HG03460 (cell line): Measurements from ENCODE around the gene METTL26.

Source experiments
- ATAC-seq: cut with Tn5 transposase; IDR thresholded peaks from one replicate; pipeline ENCODE4 v1.9.1; 2021; ENCODE audit not compliant: unreplicated experiment

The METTL26 gene

GRCh38 chr16:625977-626765 lies 9.9 kb downstream of the METTL26 start:
- ATAC-seq, result no peak

GRCh38 chr16:625117-625976 lies 10.8 kb downstream of the METTL26 start:
- ATAC-seq, result no peak

- no peak for ATAC-seq
Measured at GRCh38 chr16:624526-625070, 11.5 kb downstream of the METTL26 start.

- ATAC-seq, result no peak
Measured at GRCh38 chr16:622920-623280, 13.2 kb downstream of the METTL26 start.

GRCh38 chr16:621526-622105 lies 14.5 kb downstream of the METTL26 start:
- ATAC-seq, result no peak

GRCh38 chr16:620700-621525 lies 15.2 kb downstream of the METTL26 start:
- no peak for ATAC-seq

- ATAC-seq, result no peak
Measured at GRCh38 chr16:619476-620100, 16.5 kb downstream of the METTL26 start.

GRCh38 chr16:617855-618254 lies 18.2 kb downstream of the METTL26 start:
- no peak for ATAC-seq

GRCh38 chr16:616733-617586 lies 19.1 kb downstream of the METTL26 start:
- no peak for ATAC-seq

GRCh38 chr16:615122-615521 lies 21.0 kb downstream of the METTL26 start:
- ATAC-seq, result no peak

- ATAC-seq, result no peak
Measured at GRCh38 chr16:610513-611381, 25.4 kb downstream of the METTL26 start.

- ATAC-seq, result no peak
Measured at GRCh38 chr16:609984-610383, 26.1 kb downstream of the METTL26 start.

- no peak for ATAC-seq
Measured at GRCh38 chr16:609316-609715, 26.8 kb downstream of the METTL26 start.

GRCh38 chr16:608019-608418 lies 28.1 kb downstream of the METTL26 start:
- no peak for ATAC-seq

GRCh38 chr16:606656-607307 lies 29.3 kb downstream of the METTL26 start:
- ATAC-seq, result no peak

GRCh38 chr16:603933-604332 lies 32.2 kb downstream of the METTL26 start:
- ATAC-seq, result no peak

GRCh38 chr16:600781-601180 lies 35.3 kb downstream of the METTL26 start:
- no peak for ATAC-seq
